Sigmoid colon (tissue), 4 donors: ENCODE data around the gene FXR2.

ENCODE experiments used
- EP300 ChIP-seq, 4 donors: sonication (generic); formaldehyde crosslinking; IDR thresholded peaks; one replicate each; pipeline ENCODE4 v1.6.1; 2017; ENCODE audit warnings: antibody characterized with exemption in 4 of 4
- POLR2A ChIP-seq, 2 donors: fragments of 450-650 bp; IDR thresholded peaks; one replicate each; pipeline ENCODE4 v1.6.1; 2016; ENCODE audit warnings: antibody characterized with exemption in 2 of 2, mild to moderate bottlenecking in 2 of 2, moderate library complexity in 2 of 2
- POLR2AphosphoS5 ChIP-seq, 4 donors: sonication (generic); formaldehyde crosslinking; IDR thresholded peaks; one replicate each; pipeline ENCODE4 v1.6.1; 2017; ENCODE audit warnings: antibody characterized with exemption in 4 of 4
- TF ChIP-seq, protein P1 (sequence below), 4 experiments: fragments of 450-650 bp in 3 of 4; fragments of 200-600 bp in 1 of 4; IDR thresholded peaks; one replicate each; pipeline ENCODE4 v1.5.1; 2016 to 2019; ENCODE audit warnings: antibody characterized with exemption in 4 of 4, mild to moderate bottlenecking in 3 of 4, moderate library complexity in 2 of 4

DNA sequence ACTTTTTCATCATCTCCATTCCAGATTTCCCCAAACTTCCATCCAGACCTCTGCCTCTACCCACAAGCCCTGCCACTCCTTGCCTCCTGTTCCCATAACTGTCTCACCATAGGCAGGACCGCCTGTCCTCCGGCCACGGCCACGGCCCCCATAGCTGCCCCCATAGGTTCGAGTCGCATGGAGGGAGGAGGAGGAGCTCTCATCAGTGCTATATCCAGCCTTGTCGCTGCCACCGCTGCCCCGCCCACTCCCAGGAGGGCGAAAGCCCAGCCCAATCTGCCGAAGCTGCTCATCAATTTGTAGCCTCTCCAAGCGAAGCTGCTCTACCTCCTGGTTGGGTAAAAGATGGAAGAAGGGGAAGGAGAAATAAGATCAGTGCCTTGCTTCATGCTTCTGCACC lies 21.4 kb downstream of the FXR2 start:
- TF ChIP-seq, protein P1, sequence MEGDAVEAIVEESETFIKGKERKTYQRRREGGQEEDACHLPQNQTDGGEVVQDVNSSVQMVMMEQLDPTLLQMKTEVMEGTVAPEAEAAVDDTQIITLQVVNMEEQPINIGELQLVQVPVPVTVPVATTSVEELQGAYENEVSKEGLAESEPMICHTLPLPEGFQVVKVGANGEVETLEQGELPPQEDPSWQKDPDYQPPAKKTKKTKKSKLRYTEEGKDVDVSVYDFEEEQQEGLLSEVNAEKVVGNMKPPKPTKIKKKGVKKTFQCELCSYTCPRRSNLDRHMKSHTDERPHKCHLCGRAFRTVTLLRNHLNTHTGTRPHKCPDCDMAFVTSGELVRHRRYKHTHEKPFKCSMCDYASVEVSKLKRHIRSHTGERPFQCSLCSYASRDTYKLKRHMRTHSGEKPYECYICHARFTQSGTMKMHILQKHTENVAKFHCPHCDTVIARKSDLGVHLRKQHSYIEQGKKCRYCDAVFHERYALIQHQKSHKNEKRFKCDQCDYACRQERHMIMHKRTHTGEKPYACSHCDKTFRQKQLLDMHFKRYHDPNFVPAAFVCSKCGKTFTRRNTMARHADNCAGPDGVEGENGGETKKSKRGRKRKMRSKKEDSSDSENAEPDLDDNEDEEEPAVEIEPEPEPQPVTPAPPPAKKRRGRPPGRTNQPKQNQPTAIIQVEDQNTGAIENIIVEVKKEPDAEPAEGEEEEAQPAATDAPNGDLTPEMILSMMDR (IDR thresholded peaks at IDR 0.05), result no peak
- TF ChIP-seq POLR2A (IDR thresholded peaks at IDR 0.05), result no peak
- no peak for TF ChIP-seq EP300 (IDR thresholded peaks at IDR 0.05)
- no peak for TF ChIP-seq POLR2AphosphoS5 (IDR thresholded peaks at IDR 0.05)
